CD8-positive, alpha-beta memory T cell (primary cell): ENCODE results near the gene TENM3. TPM values are rescaled to one million over a fixed set of nuclear protein-coding genes. Genes with fewer than 3 reads are reported as not detected.

Experiments
- CTCF ChIA-PET: fragments of 350-600 bp; sonication (Branson Sonifier 250); formaldehyde crosslinking; loops from one replicate; lab custom pipeline; 2021; ENCODE audit warnings: antibody characterized with exemption; lab: Charles Lee
- POLR2A ChIA-PET: fragments of 350-600 bp; sonication (Branson Sonifier 250); formaldehyde crosslinking; loops from one replicate; lab custom pipeline; 2021; ENCODE audit warnings: antibody characterized with exemption; lab: Charles Lee
- DNase-seq, 5 donors: peaks; one replicate each; pipeline versions ENCODE4 v3.0.0 to v3.0.0-alpha.2; 2020 to 2022; ENCODE audit warnings: mixed read lengths in 1 of 5
- H3K27ac ChIP-seq: one replicate; pipeline ENCODE4 v1.7.0; 2013; ENCODE audit warnings: low read depth, mild to moderate bottlenecking, low read length, moderate library complexity
- H3K27me3 ChIP-seq: 2 replicates; pipeline ENCODE4 v1.7.0; 2013; ENCODE audit warnings: low read length, mild to moderate bottlenecking; ENCODE audit not compliant: insufficient read depth, poor library complexity, severe bottlenecking
- H3K36me3 ChIP-seq: 2 replicates; pipeline ENCODE4 v1.7.0; 2013; ENCODE audit warnings: mild to moderate bottlenecking, low read length, moderate library complexity; ENCODE audit not compliant: insufficient read depth
- H3K4me1 ChIP-seq: 2 replicates; pipeline ENCODE4 v1.7.0; 2013; ENCODE audit warnings: mild to moderate bottlenecking, low read length, moderate library complexity; ENCODE audit not compliant: insufficient read depth
- H3K4me3 ChIP-seq: 2 replicates; pipeline ENCODE4 v1.7.0; 2013; ENCODE audit warnings: mild to moderate bottlenecking, low read length
- H3K9me3 ChIP-seq: 2 replicates; pipeline ENCODE4 v1.7.0; 2013; ENCODE audit warnings: mild to moderate bottlenecking, low read length
- H3K27ac Mint-ChIP-seq, 8 donors: one replicate each; pipeline ENCODE4 v1.8.0; 2020 to 2021; ENCODE audit warnings: mixed read lengths in 8 of 8, mild to moderate bottlenecking in 6 of 8, inconsistent platforms in 3 of 8, moderate library complexity in 3 of 8
- H3K27me3 Mint-ChIP-seq, 2 donors: one replicate each; pipeline ENCODE4 v1.8.0; 2020 to 2021; ENCODE audit warnings: mixed read lengths in 2 of 2, mild to moderate bottlenecking in 1 of 2, moderate library complexity in 1 of 2
- H3K36me3 Mint-ChIP-seq, 3 donors: one replicate each; pipeline ENCODE4 v1.8.0; 2020 to 2021; ENCODE audit warnings: mixed read lengths in 3 of 3, inconsistent platforms in 1 of 3, mild to moderate bottlenecking in 1 of 3
- H3K4me1 Mint-ChIP-seq, 3 donors: one replicate each; pipeline ENCODE4 v1.8.0; 2020 to 2021; ENCODE audit warnings: mixed read lengths in 3 of 3, inconsistent platforms in 1 of 3, mild to moderate bottlenecking in 1 of 3
- H3K4me3 Mint-ChIP-seq, 7 donors: one replicate each; pipeline ENCODE4 v1.8.0; 2020 to 2021; ENCODE audit warnings: mixed read lengths in 7 of 7, mild to moderate bottlenecking in 6 of 7, moderate library complexity in 4 of 7, inconsistent platforms in 2 of 7
- H3K9me3 Mint-ChIP-seq, 5 donors: one replicate each; pipeline ENCODE4 v1.8.0; 2020 to 2022; ENCODE audit warnings: mixed read lengths in 5 of 5, mild to moderate bottlenecking in 3 of 5, moderate library complexity in 2 of 5, inconsistent platforms in 1 of 5
- polyA plus RNA-seq: library from polyadenylated mRNA; unstranded; fragments of 300-500 nt; fragmentation: Illumina TruSeq; gene quantifications from one replicate; pipeline ENCODE4 v1.2.3, GENCODE V29; 2021
- total RNA-seq, 2 experiments: library from RNA; stranded (reverse); gene quantifications; one replicate each; pipeline ENCODE4 v1.2.3, GENCODE V29; 2021

TENM3 gene
- total and polyA plus RNA-seq, 3 experiments from 2014 or later, result not detected

- H3K4me1 Mint-ChIP-seq, result no peaks in the 10 kb centered on the region
- H3K4me3 Mint-ChIP-seq, result no peak overlapping the region
- no peaks in the 10 kb centered on the region for H3K36me3 Mint-ChIP-seq
- no peak for DNase-seq
- no peaks in the 10 kb centered on the region for H3K27me3 ChIP-seq
- no peaks in the 10 kb centered on the region for H3K4me1 ChIP-seq
- POLR2A ChIA-PET, result no interaction called here
- no peak overlapping the region for H3K27ac Mint-ChIP-seq
- no peaks in the 10 kb centered on the region for H3K9me3 ChIP-seq
- peaks cover 0 to 5% of the 10 kb centered on the region in 2 donors for H3K27me3 Mint-ChIP-seq
- H3K36me3 ChIP-seq, result no peaks in the 10 kb centered on the region
- peaks cover 0 to 2% (median 0%) of the 10 kb centered on the region in 5 donors for H3K9me3 Mint-ChIP-seq
- CTCF ChIA-PET, result no interaction called here
- H3K27ac ChIP-seq, result no peak overlapping the region
- no peak overlapping the region for H3K4me3 ChIP-seq
These were observed 382.0 kb downstream of the TENM3 start for GRCh38 chr4:182625193-182625592.

- no peak overlapping the region for H3K4me3 ChIP-seq
- DNase-seq, result no peak
- H3K9me3 Mint-ChIP-seq, result peaks cover 0 to 2% (median 0%) of the 10 kb centered on the region in 5 donors
- no peaks in the 10 kb centered on the region for H3K4me1 ChIP-seq
- CTCF ChIA-PET, result no interaction called here
- no peaks in the 10 kb centered on the region for H3K4me1 Mint-ChIP-seq
- H3K27me3 ChIP-seq, result no peaks in the 10 kb centered on the region
- no peaks in the 10 kb centered on the region for H3K36me3 Mint-ChIP-seq
- no peak overlapping the region for H3K4me3 Mint-ChIP-seq
- no peak overlapping the region for H3K27ac Mint-ChIP-seq
- no peak overlapping the region for H3K27ac ChIP-seq
- POLR2A ChIA-PET, result no interaction called here
- H3K27me3 Mint-ChIP-seq, result peaks cover 0 to 9% of the 10 kb centered on the region in 2 donors
- H3K9me3 ChIP-seq, result no peaks in the 10 kb centered on the region
- no peaks in the 10 kb centered on the region for H3K36me3 ChIP-seq
These were observed 384.8 kb downstream of the TENM3 start for GRCh38 chr4:182627996-182628395.

- DNase-seq, result no peak
- H3K4me3 Mint-ChIP-seq, result no peak overlapping the region
- H3K27me3 Mint-ChIP-seq, result peaks cover 0 to 9% of the 10 kb centered on the region in 2 donors
- H3K9me3 ChIP-seq, result no peaks in the 10 kb centered on the region
- no peaks in the 10 kb centered on the region for H3K4me1 Mint-ChIP-seq
- H3K4me3 ChIP-seq, result no peak overlapping the region
- no peak overlapping the region for H3K27ac ChIP-seq
- no peaks in the 10 kb centered on the region for H3K4me1 ChIP-seq
- no peaks in the 10 kb centered on the region for H3K36me3 Mint-ChIP-seq
- CTCF ChIA-PET, result no interaction called here
- POLR2A ChIA-PET, result no interaction called here
- H3K27ac Mint-ChIP-seq, result no peak overlapping the region
- no peaks in the 10 kb centered on the region for H3K36me3 ChIP-seq
- H3K27me3 ChIP-seq, result no peaks in the 10 kb centered on the region
- H3K9me3 Mint-ChIP-seq, result peaks cover 0 to 2% (median 0%) of the 10 kb centered on the region in 5 donors
These were observed 385.3 kb downstream of the TENM3 start for GRCh38 chr4:182628544-182628943.

- no peak overlapping the region for H3K4me3 ChIP-seq
- no peaks in the 10 kb centered on the region for H3K4me1 ChIP-seq
- peaks cover 0 to 9% of the 10 kb centered on the region in 2 donors for H3K27me3 Mint-ChIP-seq
- no peak overlapping the region for H3K4me3 Mint-ChIP-seq
- H3K4me1 Mint-ChIP-seq, result no peaks in the 10 kb centered on the region
- H3K27ac Mint-ChIP-seq, result no peak overlapping the region
- H3K27ac ChIP-seq, result no peak overlapping the region
- no peaks in the 10 kb centered on the region for H3K36me3 Mint-ChIP-seq
- no peaks in the 10 kb centered on the region for H3K9me3 ChIP-seq
- POLR2A ChIA-PET, result no interaction called here
- CTCF ChIA-PET, result no interaction called here
- H3K36me3 ChIP-seq, result no peaks in the 10 kb centered on the region
- DNase-seq, result no peak
- peaks cover 0 to 2% (median 0%) of the 10 kb centered on the region in 5 donors for H3K9me3 Mint-ChIP-seq
- no peaks in the 10 kb centered on the region for H3K27me3 ChIP-seq
These were observed 385.9 kb downstream of the TENM3 start for GRCh38 chr4:182629096-182629495.

GRCh38 chr4:182640491-182640890, 397.3 kb downstream of the TENM3 start:
- Mint-ChIP-seq H3K36me3 (no peaks in the 10 kb centered on the region), H3K4me1 (no peaks in the 10 kb centered on the region), H3K9me3 (peaks cover 0 to 4% (median 3%) of the 10 kb centered on the region in 5 donors), H3K27ac (no peak overlapping the region), H3K4me3 (no peak overlapping the region), H3K27me3 (peaks cover 3 to 5% of the 10 kb centered on the region in 2 donors)
- Histone ChIP-seq H3K4me1 (no peaks in the 10 kb centered on the region), H3K4me3 (no peak overlapping the region), H3K9me3 (no peaks in the 10 kb centered on the region), H3K27ac (no peak overlapping the region), H3K27me3 (no peaks in the 10 kb centered on the region), H3K36me3 (no peaks in the 10 kb centered on the region)
- POLR2A ChIA-PET, result no interaction called here
- CTCF ChIA-PET, result no interaction called here
- DNase-seq, result no peak

- Histone ChIP-seq H3K27me3 (no peaks in the 10 kb centered on the region), H3K4me3 (no peak overlapping the region), H3K36me3 (no peaks in the 10 kb centered on the region), H3K9me3 (no peaks in the 10 kb centered on the region), H3K4me1 (no peaks in the 10 kb centered on the region), H3K27ac (no peak overlapping the region)
- DNase-seq, result no peak
- POLR2A ChIA-PET, result no interaction called here
- Mint-ChIP-seq H3K4me3 (no peak overlapping the region), H3K4me1 (no peaks in the 10 kb centered on the region), H3K36me3 (no peaks in the 10 kb centered on the region), H3K9me3 (peaks cover 0 to 8% (median 3%) of the 10 kb centered on the region in 5 donors), H3K27me3 (peaks cover 3 to 5% of the 10 kb centered on the region in 2 donors), H3K27ac (no peak overlapping the region)
- CTCF ChIA-PET, result no interaction called here
These were observed 397.7 kb downstream of the TENM3 start for GRCh38 chr4:182640932-182641331.

GRCh38 chr4:182642831-182643230, 399.6 kb downstream of the TENM3 start:
- no peaks in the 10 kb centered on the region for H3K36me3 Mint-ChIP-seq
- CTCF ChIA-PET, result no interaction called here
- peaks cover 0 to 10% (median 3%) of the 10 kb centered on the region in 5 donors for H3K9me3 Mint-ChIP-seq

GRCh38 chr4:182643801-182644682, 400.8 kb downstream of the TENM3 start:
- Histone ChIP-seq H3K9me3 (no peaks in the 10 kb centered on the region), H3K27me3 (no peaks in the 10 kb centered on the region), H3K4me3 (no peak overlapping the region), H3K36me3 (no peaks in the 10 kb centered on the region), H3K27ac (no peak overlapping the region), H3K4me1 (no peaks in the 10 kb centered on the region)
- Mint-ChIP-seq H3K4me1 (no peaks in the 10 kb centered on the region), H3K27me3 (peaks cover 0 to 5% of the 10 kb centered on the region in 2 donors), H3K9me3 (peaks cover 0 to 10% (median 3%) of the 10 kb centered on the region in 5 donors), H3K27ac (no peak overlapping the region), H3K4me3 (no peak overlapping the region), H3K36me3 (no peaks in the 10 kb centered on the region)
- no peak for DNase-seq
- ChIA-PET POLR2A (no interaction called here), CTCF (no interaction called here)

More at GRCh38 chr4:182642831-182643230, 399.6 kb downstream of the TENM3 start:
- Mint-ChIP-seq H3K27me3 (peaks cover 1 to 5% of the 10 kb centered on the region in 2 donors), H3K4me1 (no peaks in the 10 kb centered on the region), H3K4me3 (no peak overlapping the region), H3K27ac (no peak overlapping the region)
- no peaks in the 10 kb centered on the region for H3K36me3 ChIP-seq
- POLR2A ChIA-PET, result no interaction called here
- H3K9me3 ChIP-seq, result no peaks in the 10 kb centered on the region
- H3K27ac ChIP-seq, result no peak overlapping the region
- H3K4me1 ChIP-seq, result no peaks in the 10 kb centered on the region
- no peak overlapping the region for H3K4me3 ChIP-seq
- DNase-seq, result no peak
- H3K27me3 ChIP-seq, result no peaks in the 10 kb centered on the region
